Activated CD8-positive, alpha-beta T cell treated with anti-CD3 and anti-CD28 coated beads for 36 hours (primary cell): ENCODE data around the gene ADCY7. TPM values are rescaled to one million over a fixed set of nuclear protein-coding genes. Genes with fewer than 3 reads are reported as not detected.

ENCODE experiments used
- ATAC-seq: fragments of 200-7000 bp; cut with Tn5 transposase; one replicate; pipeline ENCODE4 v1.10.0; 2021; ENCODE audit warnings: mild to moderate bottlenecking, moderate library complexity
- CTCF ChIA-PET: fragments of 350-600 bp; sonication (Branson Sonifier 250); formaldehyde crosslinking; loops from one replicate; lab custom pipeline; 2021; ENCODE audit warnings: antibody characterized with exemption; lab: Charles Lee
- POLR2A ChIA-PET: fragments of 350-600 bp; sonication (Branson Sonifier 250); formaldehyde crosslinking; loops from one replicate; lab custom pipeline; 2021; ENCODE audit warnings: antibody characterized with exemption; lab: Charles Lee
- DNase-seq: peaks from one replicate; pipeline ENCODE4 v3.0.0-alpha.2; 2020
- H3K27ac Mint-ChIP-seq: one replicate; pipeline ENCODE4 v1.8.0; 2021; ENCODE audit warnings: mild to moderate bottlenecking, mixed read lengths
- H3K27me3 Mint-ChIP-seq: one replicate; pipeline ENCODE4 v1.8.0; 2021; ENCODE audit warnings: mixed read lengths
- H3K36me3 Mint-ChIP-seq: one replicate; pipeline ENCODE4 v1.8.0; 2021; ENCODE audit warnings: low read depth, mixed read lengths
- H3K4me1 Mint-ChIP-seq: one replicate; pipeline ENCODE4 v1.8.0; 2021; ENCODE audit warnings: low read depth, mixed read lengths
- H3K4me3 Mint-ChIP-seq: one replicate; pipeline ENCODE4 v1.8.0; 2021; ENCODE audit warnings: mild to moderate bottlenecking, moderate library complexity, mixed read lengths
- H3K9me3 Mint-ChIP-seq: one replicate; pipeline ENCODE4 v1.8.0; 2021; ENCODE audit warnings: mixed read lengths
- intact Hi-C: fragments of 100-400 bp; cut with micrococcal nuclease; formaldehyde crosslinking; loops from one replicate; pipeline ENCODE4 v1.10.0; 2022
- total RNA-seq, 2 experiments: library from RNA; stranded (reverse); gene quantifications; one replicate each; pipeline ENCODE4 v1.2.3, GENCODE V29; 2021
- TF ChIP-seq, protein P1 (sequence below): fragments of 200-600 bp; IDR thresholded peaks from one replicate; pipeline ENCODE4 v1.8.0; 2022; ENCODE audit warnings: antibody characterized with exemption, mild to moderate bottlenecking

The ADCY7 gene
- total RNA-seq, 2 experiments from 2014 or later = 89.9 to 92.1 TPM

GRCh38 chr16:50314665-50315064 is 48.3 kb downstream of the ADCY7 start:
- peaks cover 47% of the 10 kb centered on the region for H3K36me3 Mint-ChIP-seq
- no peaks in the 10 kb centered on the region for H3K9me3 Mint-ChIP-seq
- peaks cover 25% of the 10 kb centered on the region for H3K4me1 Mint-ChIP-seq
- CTCF ChIA-PET = interaction anchor here (1.8 to 4.2 kb wide), 3 partner anchors 12 to 103 kb away, joined by 4 to 20 read pairs (median 17); no protein-coding TSS in a partner anchor
- H3K4me3 Mint-ChIP-seq = no peak overlapping the region
- intact Hi-C loops = loop anchor here (5.0 kb wide), 1 partner anchor 37 kb away; no protein-coding TSS in a partner anchor
- no peaks in the 10 kb centered on the region for H3K27me3 Mint-ChIP-seq
- ATAC-seq = no peak
- POLR2A ChIA-PET = interaction anchor here (1.0 kb wide), 1 partner anchor 9 kb away, joined by 4 read pairs; no protein-coding TSS in a partner anchor
- peak overlapping the region; percentile 91 for H3K27ac Mint-ChIP-seq
- TF ChIP-seq, protein P1, sequence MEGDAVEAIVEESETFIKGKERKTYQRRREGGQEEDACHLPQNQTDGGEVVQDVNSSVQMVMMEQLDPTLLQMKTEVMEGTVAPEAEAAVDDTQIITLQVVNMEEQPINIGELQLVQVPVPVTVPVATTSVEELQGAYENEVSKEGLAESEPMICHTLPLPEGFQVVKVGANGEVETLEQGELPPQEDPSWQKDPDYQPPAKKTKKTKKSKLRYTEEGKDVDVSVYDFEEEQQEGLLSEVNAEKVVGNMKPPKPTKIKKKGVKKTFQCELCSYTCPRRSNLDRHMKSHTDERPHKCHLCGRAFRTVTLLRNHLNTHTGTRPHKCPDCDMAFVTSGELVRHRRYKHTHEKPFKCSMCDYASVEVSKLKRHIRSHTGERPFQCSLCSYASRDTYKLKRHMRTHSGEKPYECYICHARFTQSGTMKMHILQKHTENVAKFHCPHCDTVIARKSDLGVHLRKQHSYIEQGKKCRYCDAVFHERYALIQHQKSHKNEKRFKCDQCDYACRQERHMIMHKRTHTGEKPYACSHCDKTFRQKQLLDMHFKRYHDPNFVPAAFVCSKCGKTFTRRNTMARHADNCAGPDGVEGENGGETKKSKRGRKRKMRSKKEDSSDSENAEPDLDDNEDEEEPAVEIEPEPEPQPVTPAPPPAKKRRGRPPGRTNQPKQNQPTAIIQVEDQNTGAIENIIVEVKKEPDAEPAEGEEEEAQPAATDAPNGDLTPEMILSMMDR = no peak
- no peak for DNase-seq

DNA sequence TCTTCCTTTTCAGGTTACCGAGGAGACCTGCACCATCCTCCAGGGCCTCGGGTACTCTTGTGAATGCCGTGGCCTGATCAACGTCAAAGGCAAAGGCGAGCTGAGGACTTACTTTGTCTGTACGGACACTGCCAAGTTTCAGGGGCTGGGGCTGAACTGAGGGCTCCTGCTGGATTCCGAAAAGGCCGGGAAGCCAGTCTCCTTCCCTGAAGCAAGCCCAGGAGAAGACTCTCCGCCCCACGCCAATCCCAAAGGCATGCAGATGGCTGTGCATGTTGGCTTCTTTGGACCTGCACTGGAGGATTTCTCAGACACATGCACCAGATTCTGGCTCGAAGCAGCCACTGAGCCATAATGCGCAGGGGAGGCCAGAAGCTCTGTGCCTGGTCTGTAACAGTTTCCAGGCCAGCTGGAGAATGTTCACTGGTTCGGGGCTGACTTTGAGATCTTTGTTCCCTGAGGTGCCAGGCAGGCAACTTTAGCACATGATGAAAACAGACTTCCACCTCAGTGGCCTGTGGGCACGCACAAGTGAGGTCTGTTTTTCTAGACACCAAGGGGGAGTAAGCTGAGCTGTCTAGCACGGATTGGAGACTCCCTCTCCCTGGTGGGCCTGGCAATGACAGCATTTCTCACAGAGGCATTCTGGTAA is 49.1 kb downstream of the ADCY7 start:
- H3K4me3 Mint-ChIP-seq = no peak overlapping the region
- no peaks in the 10 kb centered on the region for H3K27me3 Mint-ChIP-seq
- peaks cover 25% of the 10 kb centered on the region for H3K4me1 Mint-ChIP-seq
- no peaks in the 10 kb centered on the region for H3K9me3 Mint-ChIP-seq
- ChIA-PET CTCF (interaction anchor here (0.8 to 4.2 kb wide), 4 partner anchors 10 to 104 kb away, joined by 3 to 20 read pairs (median 10); no protein-coding TSS in a partner anchor), POLR2A (interaction anchor here (0.6 to 1.0 kb wide), 3 partner anchors 10 to 49 kb away, joined by 3 to 4 read pairs (median 4); partner anchors contain the start of gene ADCY7)
- no peak for ATAC-seq
- H3K27ac Mint-ChIP-seq = peak overlapping the region; percentile 52
- TF ChIP-seq, protein P1 = no peak
- intact Hi-C loops = no loop called here
- peaks cover 51% of the 10 kb centered on the region for H3K36me3 Mint-ChIP-seq
- no peak for DNase-seq

DNA sequence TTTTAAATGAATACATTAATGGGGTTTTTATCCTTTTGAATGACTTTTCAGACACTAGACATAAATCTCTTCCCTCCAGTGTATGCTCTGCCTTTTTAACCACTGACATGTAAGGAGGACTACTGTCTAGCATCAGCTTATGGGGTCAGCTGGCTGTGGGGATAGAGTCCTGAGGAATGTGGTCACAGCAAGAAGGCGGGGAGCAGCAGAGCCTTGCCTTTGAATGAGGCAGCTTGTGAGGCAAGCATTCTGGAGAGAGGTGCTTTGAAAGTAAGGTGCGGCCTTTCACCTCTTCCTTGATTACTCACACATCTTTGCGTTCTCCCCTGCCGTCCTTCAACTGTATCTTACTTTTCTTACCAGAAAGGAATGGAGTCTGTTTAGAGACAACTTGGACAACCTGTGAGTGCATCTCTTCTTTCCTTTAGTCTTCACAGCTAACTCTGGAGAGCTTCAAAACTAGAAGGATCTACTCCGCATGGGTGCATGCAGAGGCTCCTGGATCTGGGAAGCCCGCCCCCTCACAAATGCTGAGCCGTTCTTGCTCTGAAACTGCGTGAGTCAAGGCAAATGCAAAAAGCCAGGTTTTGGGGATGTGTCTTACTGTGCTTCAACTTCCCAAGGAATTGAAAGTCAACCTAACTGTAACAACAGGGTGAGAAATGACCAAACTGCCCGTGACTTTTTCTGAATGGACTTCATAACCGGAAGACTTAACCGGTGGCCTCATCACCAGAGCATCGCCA is 49.9 kb downstream of the ADCY7 start:
- Mint-ChIP-seq H3K4me1 (peaks cover 25% of the 10 kb centered on the region), H3K27ac (peak overlapping the region; percentile 54), H3K4me3 (no peak overlapping the region), H3K36me3 (peaks cover 54% of the 10 kb centered on the region), H3K9me3 (no peaks in the 10 kb centered on the region), H3K27me3 (no peaks in the 10 kb centered on the region)
- CTCF ChIA-PET = interaction anchor here (0.8 to 4.2 kb wide), 4 partner anchors 9 to 105 kb away, joined by 3 to 20 read pairs (median 10); no protein-coding TSS in a partner anchor
- POLR2A ChIA-PET = interaction anchor here (0.6 kb wide), 1 partner anchor 50 kb away, joined by 4 read pairs; the partner anchor contains the start of gene ADCY7
- intact Hi-C loops = no loop called here
- DNase-seq (no peak), ATAC-seq (no peak)
- TF ChIP-seq, protein P1 = no peak

- no peak for DNase-seq
Measured at GRCh38 chr16:50316848-50317630, 50.7 kb downstream of the ADCY7 start.

More at GRCh38 chr16:50316848-50317630, 50.7 kb downstream of the ADCY7 start:
- no peak for ATAC-seq
- peaks cover 25% of the 10 kb centered on the region for H3K4me1 Mint-ChIP-seq
- H3K9me3 Mint-ChIP-seq = no peaks in the 10 kb centered on the region
- H3K27ac Mint-ChIP-seq = peak overlapping the region; percentile 54
- POLR2A ChIA-PET = no interaction called here
- TF ChIP-seq, protein P1 = no peak
- intact Hi-C loops = no loop called here
- H3K36me3 Mint-ChIP-seq = peaks cover 56% of the 10 kb centered on the region
- no peak overlapping the region for H3K4me3 Mint-ChIP-seq
- CTCF ChIA-PET = interaction anchor here (4.2 kb wide), 1 partner anchor 39 kb away, joined by 20 read pairs; no protein-coding TSS in a partner anchor
- no peaks in the 10 kb centered on the region for H3K27me3 Mint-ChIP-seq
